HG03432 (cell line): Measurements from ENCODE around the gene NDUFB7.
"Not testable (repeated sequence)": the region's sequence is repeated elsewhere in the genome, so short reads cannot be mapped to it uniquely, and the experiment has no call there.

Source experiments
- ATAC-seq: cut with Tn5 transposase; IDR thresholded peaks from one replicate; pipeline ENCODE4 v1.9.1; 2021; ENCODE audit warnings: mild to moderate bottlenecking, moderate library complexity; ENCODE audit not compliant: unreplicated experiment

NDUFB7 gene

GRCh38 chr19:14571695-14572490 is at the start of gene NDUFB7:
TSS of gene NDUFB7 (minus strand) at chr19:14572066. CDS start at chr19:14572000, 66 bp downstream.
- peak; percentile 88 for ATAC-seq

- ATAC-seq = no peak
Observed at GRCh38 chr19:14619404-14619803, 47.5 kb upstream of the NDUFB7 start.

DNA sequence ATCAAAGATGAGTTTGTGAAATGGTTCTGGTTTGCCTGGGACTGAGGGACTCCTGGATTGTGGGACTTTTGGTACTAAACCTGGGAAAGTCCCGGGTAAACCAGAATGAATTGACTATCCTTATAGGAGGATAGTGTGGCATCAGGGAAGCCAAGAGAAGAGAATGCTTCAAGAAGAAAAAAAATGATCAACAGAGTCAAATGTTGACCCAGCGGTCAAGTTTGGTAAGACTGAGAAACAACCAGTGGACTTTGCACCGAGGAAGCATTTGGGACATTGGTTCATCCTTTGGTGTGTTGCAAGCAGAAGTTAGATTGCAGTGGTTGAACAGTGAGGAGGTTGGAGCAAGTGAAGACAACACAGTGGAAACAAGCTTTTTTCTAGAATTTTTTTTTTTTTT is 44.5 kb upstream of the NDUFB7 start:
- ATAC-seq = no peak

- no peak for ATAC-seq
Observed at GRCh38 chr19:14615623-14616022, 43.8 kb upstream of the NDUFB7 start.

DNA sequence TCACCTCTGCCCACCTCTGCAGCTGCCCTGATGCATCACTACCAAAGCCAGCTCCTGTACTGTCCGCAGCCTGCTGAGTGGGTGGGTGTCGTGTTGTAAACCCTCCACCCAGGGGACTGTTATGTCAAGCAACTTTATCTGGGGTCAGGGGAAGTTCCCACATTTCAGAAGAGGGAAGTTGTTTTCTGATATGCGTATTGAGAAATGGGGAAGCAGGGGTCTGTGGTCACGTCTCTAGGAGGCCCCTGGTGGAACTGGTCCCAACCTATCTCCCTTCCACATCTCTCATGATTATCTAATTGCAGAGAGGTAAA is 42.2 kb upstream of the NDUFB7 start:
- ATAC-seq = no peak

DNA sequence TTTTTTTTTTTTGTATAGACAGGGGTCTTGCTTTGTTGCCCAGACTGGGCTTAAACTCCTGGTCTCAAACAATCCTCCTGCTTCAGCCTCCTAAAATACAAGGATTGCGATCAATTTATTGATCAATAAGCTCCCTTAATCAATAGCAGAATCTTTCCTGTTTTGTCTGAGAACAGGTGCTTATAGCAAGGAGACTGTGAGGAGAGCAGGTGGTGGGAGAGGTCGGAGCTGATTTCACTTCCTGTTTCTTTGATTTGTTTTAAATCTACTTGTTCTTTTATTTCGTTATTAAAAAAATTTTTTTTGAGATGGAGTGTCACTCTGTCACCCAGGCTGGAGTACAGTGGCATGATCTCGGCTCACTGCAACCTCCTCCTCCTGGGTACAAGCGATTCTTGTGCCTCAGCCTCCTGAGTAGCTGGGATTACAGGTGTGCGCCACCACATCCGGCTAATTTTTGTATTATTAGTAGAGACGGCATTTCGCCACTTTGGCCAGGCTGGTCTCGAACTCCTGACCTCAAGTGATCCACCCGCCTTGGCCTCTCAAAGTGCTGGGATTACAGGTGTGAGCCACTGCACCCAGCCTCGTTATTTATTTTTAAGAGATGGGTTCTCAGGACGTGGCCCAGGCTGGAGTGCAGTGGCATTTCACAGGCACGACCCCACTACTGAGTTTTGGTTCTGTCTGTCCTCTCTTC is 41.7 kb upstream of the NDUFB7 start:
- not testable (repeated sequence) for ATAC-seq

- ATAC-seq = no peak
Observed at GRCh38 chr19:14612657-14613056, 40.8 kb upstream of the NDUFB7 start.

GRCh38 chr19:14612242-14612641 is 40.4 kb upstream of the NDUFB7 start:
- not testable (repeated sequence) for ATAC-seq

GRCh38 chr19:14611051-14611450 is 39.2 kb upstream of the NDUFB7 start:
- ATAC-seq = no peak

GRCh38 chr19:14606627-14607026 is 34.8 kb upstream of the NDUFB7 start:
- ATAC-seq = no peak

- peak; percentile 84 for ATAC-seq
Observed at GRCh38 chr19:14603990-14604387, 32.1 kb upstream of the NDUFB7 start.

DNA sequence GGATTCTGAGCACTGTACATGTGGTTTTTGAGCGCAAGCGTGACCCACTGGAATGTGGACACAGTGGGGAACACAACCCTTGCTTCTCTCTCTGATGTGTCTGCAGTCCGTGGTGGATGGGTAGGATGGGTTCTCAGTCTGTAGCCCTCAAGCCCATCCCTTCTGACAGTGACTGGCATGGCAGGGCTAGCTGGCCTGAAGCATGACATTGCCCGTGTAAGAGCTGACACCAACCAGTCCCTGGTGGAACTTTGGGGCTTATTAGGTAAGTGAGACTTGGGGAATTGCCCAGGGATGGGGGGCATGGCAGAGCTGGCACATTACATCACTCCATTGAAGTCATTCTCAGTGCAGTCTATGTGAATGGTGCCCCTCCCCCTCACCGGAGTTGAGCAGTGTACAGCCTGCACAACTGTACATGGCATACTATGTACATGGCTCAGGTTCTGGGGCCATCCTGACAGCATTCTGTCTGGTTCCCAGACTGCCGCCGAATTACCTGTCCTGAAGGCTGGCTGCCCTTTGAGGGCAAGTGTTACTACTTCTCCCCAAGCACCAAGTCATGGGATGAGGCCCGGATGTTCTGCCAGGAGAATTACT is 27.8 kb upstream of the NDUFB7 start:
- no peak for ATAC-seq

DNA sequence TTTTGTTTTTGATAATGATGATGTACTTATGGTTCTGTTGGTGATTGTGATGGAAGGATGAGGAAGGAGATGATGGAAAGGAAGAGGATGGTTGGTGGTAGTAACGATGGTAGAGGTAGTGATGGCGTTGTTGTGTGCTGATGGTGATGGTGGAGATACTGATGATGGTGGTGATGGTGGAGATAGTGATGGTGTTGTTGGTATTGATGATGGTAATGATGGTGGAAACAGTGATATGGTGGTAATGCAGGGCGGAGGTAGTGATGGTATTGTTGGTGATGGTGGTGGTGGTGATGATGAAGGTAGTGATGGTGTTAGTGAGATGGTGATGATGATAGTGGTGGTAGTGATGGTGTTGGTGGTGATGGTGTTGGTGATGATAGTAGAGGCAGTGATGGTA is 23.7 kb upstream of the NDUFB7 start:
- ATAC-seq = no peak

- not testable (repeated sequence) for ATAC-seq
Observed at GRCh38 chr19:14589433-14589832, 17.6 kb upstream of the NDUFB7 start.

DNA sequence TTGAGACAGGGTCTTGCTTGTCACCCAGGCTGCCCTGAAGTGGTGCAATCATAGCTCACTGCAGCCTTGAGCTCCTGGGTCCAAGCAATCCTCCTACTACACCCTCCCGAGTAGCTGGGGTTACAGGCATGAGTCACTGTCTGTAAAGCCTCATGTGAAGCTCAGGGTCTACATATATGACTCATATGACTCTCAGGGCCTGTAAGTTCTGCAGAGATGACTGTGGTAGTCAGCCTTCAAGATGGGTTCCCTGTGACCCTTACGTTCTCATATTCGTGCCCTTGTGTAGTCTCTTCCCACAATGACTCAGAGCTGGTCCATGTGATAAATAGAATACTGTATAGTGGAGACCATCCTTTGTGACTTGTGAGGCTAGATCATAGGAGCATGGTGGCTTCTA is 13.3 kb upstream of the NDUFB7 start:
- ATAC-seq = peak; percentile 74

DNA sequence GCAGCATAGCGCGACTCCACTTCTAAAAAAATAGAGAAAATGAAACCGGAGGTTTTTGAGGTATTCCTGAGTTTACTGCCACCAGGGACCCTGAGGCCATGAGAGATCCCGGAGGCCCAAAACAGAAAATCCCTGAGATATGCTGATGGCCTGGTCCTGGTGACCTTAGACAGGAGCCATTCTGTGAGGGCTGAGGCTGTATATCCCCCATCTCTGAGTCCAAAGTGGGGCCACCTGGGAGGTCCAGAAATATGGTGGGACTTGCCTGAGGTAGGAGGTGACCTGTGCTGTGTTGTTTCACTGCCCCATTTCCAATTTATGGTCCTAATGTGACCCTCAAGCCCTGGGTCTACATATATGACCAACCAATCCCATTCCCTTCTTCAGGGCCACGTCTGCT is 12.5 kb upstream of the NDUFB7 start:
- ATAC-seq = not testable (repeated sequence)

- peak; percentile 29 for ATAC-seq
Observed at GRCh38 chr19:14582894-14583340, 11.1 kb upstream of the NDUFB7 start, which contains the start of gene CLEC17A. TSS of gene CLEC17A (plus strand) at chr19:14583084. CDS start at chr19:14583161, 77 bp downstream.

DNA sequence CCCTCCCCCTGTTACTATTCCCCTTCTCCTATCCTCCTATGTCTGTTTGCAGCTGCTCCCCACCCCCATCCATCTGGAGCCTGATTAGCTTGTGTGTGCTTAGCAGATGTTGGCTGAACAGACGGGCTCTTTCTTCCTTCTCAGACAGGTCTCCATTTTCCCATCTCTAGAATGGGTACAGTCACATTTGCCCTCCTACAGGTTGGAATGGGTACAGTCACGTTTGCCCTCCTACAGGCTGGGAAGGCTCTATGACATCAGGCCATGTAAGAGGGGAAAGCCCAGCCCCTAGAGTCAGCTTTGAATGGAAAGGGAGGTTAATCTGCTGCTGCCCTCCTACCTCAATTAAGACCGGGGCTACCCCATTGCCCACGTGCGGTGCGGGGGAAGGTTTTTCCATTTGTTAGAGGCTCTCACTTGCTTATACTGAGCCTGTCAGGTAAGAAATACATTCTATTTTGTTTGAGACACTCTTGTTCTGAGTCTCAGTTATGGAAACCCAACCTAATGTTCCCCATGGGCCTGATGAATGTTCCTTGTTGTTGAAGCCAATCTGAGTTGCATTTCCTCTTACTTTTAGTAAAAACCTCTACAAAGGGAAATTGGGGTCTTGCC is 8.9 kb upstream of the NDUFB7 start:
- ATAC-seq = no peak

GRCh38 chr19:14577885-14578427 is 6.1 kb upstream of the NDUFB7 start:
- no peak for ATAC-seq

- no peak for ATAC-seq
Observed at GRCh38 chr19:14577264-14577663, 5.4 kb upstream of the NDUFB7 start.

DNA sequence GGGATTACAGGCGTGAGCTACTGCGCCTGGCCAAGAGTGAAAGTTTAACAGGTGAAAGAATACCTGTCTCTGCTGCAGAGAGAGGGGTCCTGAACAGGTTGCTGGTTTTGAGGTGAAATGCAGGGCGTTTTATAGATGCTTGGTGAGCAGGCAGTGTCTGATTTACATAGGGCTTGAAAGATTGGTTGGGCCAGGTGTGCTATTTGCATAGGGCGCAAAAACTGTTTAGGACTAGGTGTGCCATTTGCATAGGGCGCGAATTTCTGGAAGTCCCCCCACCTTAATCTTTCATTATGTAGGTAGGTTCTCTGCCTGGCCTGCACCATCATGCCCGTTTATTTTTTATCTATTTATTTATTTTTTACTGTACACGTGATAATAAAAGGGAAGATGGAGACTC is 4.5 kb upstream of the NDUFB7 start:
- no peak for ATAC-seq
